GM19324 (cell line): ENCODE data around the gene FAM170B.

Source experiments
- ATAC-seq: cut with Tn5 transposase; IDR thresholded peaks from one replicate; pipeline ENCODE4 v1.9.1; 2021; ENCODE audit warnings: mild to moderate bottlenecking, moderate library complexity; ENCODE audit not compliant: unreplicated experiment, low FRiP score

Gene FAM170B

DNA sequence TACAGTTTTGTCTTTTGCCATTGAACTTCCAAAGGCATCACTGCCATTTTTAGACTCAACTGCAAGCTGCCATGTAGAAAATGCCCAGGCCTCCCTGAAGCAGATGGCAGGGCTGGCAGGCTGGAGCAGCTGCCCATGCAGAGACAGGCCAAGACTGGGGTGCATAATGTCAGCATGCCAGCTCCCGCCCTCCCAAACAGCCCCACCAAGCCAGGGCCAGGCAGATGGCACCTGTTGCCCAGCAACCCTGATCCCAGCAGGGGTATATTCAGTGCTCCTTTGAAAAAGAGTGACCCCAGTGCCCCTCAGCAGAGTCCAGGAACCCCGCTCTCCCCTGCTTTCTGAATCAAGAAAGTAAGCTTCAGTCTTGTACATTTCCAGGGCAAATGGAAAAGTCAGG is 51.1 kb downstream of the FAM170B start:
- no peak for ATAC-seq

DNA sequence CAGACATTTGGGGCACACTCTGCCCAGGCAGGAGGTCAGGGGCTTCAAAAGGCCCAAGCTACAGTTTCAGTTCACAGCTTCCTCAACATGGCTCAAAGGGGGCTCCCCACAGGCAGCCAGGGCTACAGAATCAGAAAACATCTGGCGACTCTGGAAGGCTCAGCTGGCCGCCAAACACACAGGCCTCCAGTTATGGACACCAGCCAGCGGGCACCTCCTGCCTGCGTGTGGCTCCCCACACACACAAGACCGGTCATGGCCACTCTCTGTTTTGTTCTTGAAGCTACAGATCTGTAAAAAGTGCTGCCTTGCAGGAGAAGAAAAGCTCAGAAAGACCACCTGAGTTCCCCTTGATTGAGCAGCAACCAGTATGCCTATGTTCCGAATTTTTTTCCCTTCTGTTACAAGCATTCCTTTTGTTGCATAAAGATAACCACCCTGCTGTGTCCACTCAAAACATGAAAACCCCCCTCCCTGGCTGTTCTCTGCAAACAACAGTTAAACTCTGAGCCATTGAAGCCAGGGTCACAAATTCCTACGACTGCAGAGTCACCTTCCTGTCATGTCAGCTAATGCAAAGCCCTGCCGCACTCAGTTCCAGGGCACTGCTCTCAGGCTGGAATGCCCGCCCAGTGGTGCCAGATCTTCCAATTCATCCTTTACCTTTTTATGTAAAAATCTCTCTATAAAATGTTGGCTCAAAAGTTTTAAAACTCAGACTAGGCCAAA is 52.1 kb downstream of the FAM170B start:
- no peak for ATAC-seq
